ENCODE measurements around the gene OSBPL1A. TPM values are rescaled to one million over a fixed set of nuclear protein-coding genes. Genes with fewer than 3 reads are reported as not detected.

Gene OSBPL1A
- total and polyA plus RNA-seq, 2 of the 8 experiments (the other 6 are each of a cell fraction or from before 2014, with no cell fraction given) = 53.2 to 74.9 TPM

GRCh38 chr18:24114924-24115549 is 282.6 kb downstream of the OSBPL1A start:
- POLR2A ChIA-PET (ENCODE audit: partially characterized antibody) = interaction anchor here (4.1 kb wide), 1 partner anchor 24 kb away, joined by 19 read pairs; the partner anchor contains the start of gene CABYR
- H3K56ac ChIP-seq (replicated peaks; ENCODE audit: insufficient read length, low read depth, low read length) = no peak overlapping the region
- H3K9me3 ChIP-seq (ENCODE audit: insufficient read depth in 2 of 2, low read depth in 1 of 2, low read length in 1 of 2) = no peaks in the 10 kb centered on the region
- H3K9ac ChIP-seq (replicated peaks in 1 of 4; ENCODE audit: extremely low read depth in 1 of 4, low read depth in 3 of 4, low read length in 3 of 4) = no peak overlapping the region
- H4K91ac ChIP-seq (replicated peaks; ENCODE audit: insufficient read length, low read length) = no peak overlapping the region
- H3K79me1 ChIP-seq (ENCODE audit: low read depth, low read length) = no peaks in the 10 kb centered on the region
- whole genome bisulfite sequencing, 2 experiments (ENCODE audit: extremely low coverage in 1 of 2, insufficient coverage in 1 of 2, insufficient read length in 1 of 2, insufficient replicate concordance in 2 of 2, low coverage in 1 of 2, low lambda C conversion rate in 2 of 2, missing lambda C conversion rate in 1 of 2) = 91% methylated on average over 4 of the region's 4 CpGs; no CpG with 5 or more reads in 1 of the 2 experiments
- peaks cover 0 to 4% (median 0%) of the 10 kb centered on the region in 4 experiments; a peak in 2 of 8 replicates for H3K36me3 ChIP-seq (ENCODE audit: control insufficient read depth in 2 of 4, insufficient read depth in 4 of 4, low read length in 3 of 4)
- FAIRE-seq (no peak), DNase-seq (ENCODE audit: low read depth in 1 of 2, low spot score in 2 of 2) (no peak)
- H2BK120ac ChIP-seq (replicated peaks; ENCODE audit: low read depth, low read length) = no peak overlapping the region
- peaks cover 0 to 2% of the 10 kb centered on the region in 2 experiments for H4K20me1 ChIP-seq (replicated peaks in 1 of 2; ENCODE audit: control insufficient read depth in 1 of 2, insufficient read depth in 2 of 2, low read length in 2 of 2)
- H3K79me2 ChIP-seq (ENCODE audit: control insufficient read depth in 1 of 2, insufficient read depth in 2 of 2, low read length in 2 of 2) = no peaks in the 10 kb centered on the region
- H2BK20ac ChIP-seq (ENCODE audit: low read length) = no peak overlapping the region
- H3K4me2 ChIP-seq (ENCODE audit: insufficient read depth in 1 of 2, low read depth in 2 of 2, low read length in 2 of 2) = no peak overlapping the region
- no peaks in the 10 kb centered on the region for H3K27me3 ChIP-seq (replicated peaks in 1 of 4; ENCODE audit: control insufficient read depth in 3 of 4, extremely low read depth in 1 of 4, insufficient read depth in 3 of 4, low read length in 3 of 4)
- no peak overlapping the region for H2AK5ac ChIP-seq (ENCODE audit: low read depth, low read length)
- CTCF ChIA-PET (ENCODE audit: partially characterized antibody) = interaction anchor here (3.6 kb wide), 1 partner anchor 196 kb away, joined by 11 read pairs; no protein-coding TSS in a partner anchor
- peaks cover 0 to 4% (median 2%) of the 10 kb centered on the region in 4 experiments; a peak in 2 of 7 replicates for H3K4me1 ChIP-seq (replicated peaks in 1 of 4; ENCODE audit: control insufficient read depth in 3 of 4, insufficient read depth in 4 of 4, low read length in 3 of 4)
- no peak overlapping the region for H3K18ac ChIP-seq (ENCODE audit: extremely low read depth, low read length)
- H2AFZ ChIP-seq (ENCODE audit: low read length) = no peak overlapping the region
- no peak overlapping the region for H4K5ac ChIP-seq (ENCODE audit: insufficient read length, low read depth, low read length)
- no peak overlapping the region for H2BK15ac ChIP-seq (ENCODE audit: low read length)
- no peak overlapping the region for H2BK5ac ChIP-seq (ENCODE audit: low read depth, low read length)
- no peak overlapping the region for H4K8ac ChIP-seq (ENCODE audit: extremely low read depth, insufficient read depth, low read length)
- no peak overlapping the region for H3K27ac ChIP-seq (ENCODE audit: low read depth, low read length)
- no peak overlapping the region for H3K4ac ChIP-seq (replicated peaks; ENCODE audit: insufficient read length, low read depth, low read length)
- H2BK12ac ChIP-seq (ENCODE audit: low read depth, low read length) = no peak overlapping the region
- no peak overlapping the region for H3K23ac ChIP-seq (ENCODE audit: insufficient read length)
- no peak overlapping the region for H3K4me3 ChIP-seq (ENCODE audit: extremely low read depth in 1 of 4, insufficient read depth in 2 of 4, low read depth in 3 of 4, low read length in 4 of 4)
- no peaks in the 10 kb centered on the region for H3K23me2 ChIP-seq (ENCODE audit: low read depth, low read length)
- no peak overlapping the region for H3K14ac ChIP-seq (ENCODE audit: insufficient read length)
- TF ChIP-seq ATF3 (IDR thresholded peaks at IDR 0.05; ENCODE audit: insufficient read depth, low read depth, low read length) = no peak
- TF ChIP-seq SIX5 (IDR thresholded peaks at IDR 0.05; ENCODE audit: low read depth, low read length) = no peak
- TF ChIP-seq EP300 (IDR thresholded peaks at IDR 0.05; ENCODE audit: borderline replicate concordance in 1 of 2, low read depth in 2 of 2, low read length in 2 of 2) = no peak
- no peak for TF ChIP-seq CTBP2 (IDR thresholded peaks at IDR 0.05; ENCODE audit: borderline replicate concordance, insufficient read depth, insufficient read length, low read length)
- no peak for TF ChIP-seq CTCF (IDR thresholded peaks at IDR 0.05; ENCODE audit: control extremely low read depth in 1 of 3, insufficient read depth in 1 of 3, low read depth in 1 of 3, low read length in 3 of 3)
- TF ChIP-seq CBX8 (IDR thresholded peaks at IDR 0.05; ENCODE audit: borderline replicate concordance, low read depth, low read length) = no peak
- TF ChIP-seq GABPA (IDR thresholded peaks at IDR 0.05; ENCODE audit: borderline replicate concordance, insufficient read depth, low read length) = no peak
- TF ChIP-seq TBP (IDR thresholded peaks at IDR 0.05; ENCODE audit: low read depth, low read length) = no peak
- no peak for TF ChIP-seq KDM4A (IDR thresholded peaks at IDR 0.05; ENCODE audit: low read depth, low read length, severe bottlenecking)
